ENCODE results near the gene NAGLU. TPM values are rescaled to one million over a fixed set of nuclear protein-coding genes. Genes with fewer than 3 reads are reported as not detected.

NAGLU gene
- total and polyA plus RNA-seq, 2 experiments from 2014 or later = 12.0 to 31.2 TPM

GRCh38 chr17:42568341-42569111, 32.5 kb downstream of the NAGLU start:
- Histone ChIP-seq H3K36me3 (ENCODE audit: insufficient read depth) (peaks cover 33% of the 10 kb centered on the region), H3K27ac (ENCODE audit: low read depth) (no peak overlapping the region), H3K4me2 (no peak overlapping the region), H3F3A (replicated peaks; ENCODE audit: low read depth) (peaks cover 50% of the 10 kb centered on the region), H3K27me3 (ENCODE audit: insufficient read depth) (no peaks in the 10 kb centered on the region), H3K4me3 (no peak overlapping the region), H3K79me2 (replicated peaks; ENCODE audit: insufficient read depth) (peaks cover 16% of the 10 kb centered on the region), H4K20me1 (replicated peaks; ENCODE audit: insufficient read depth) (peaks cover 10% of the 10 kb centered on the region), H3K9me2 (ENCODE audit: insufficient read depth) (no peaks in the 10 kb centered on the region), H2AFZ (no peak overlapping the region), H3K4me1 (ENCODE audit: insufficient read depth) (peaks cover 11% of the 10 kb centered on the region)
- Mint-ChIP-seq H3K9me3 (no peaks in the 10 kb centered on the region), H3K27ac (no peak overlapping the region; the same call in 1 of the 2 replicates), H3K36me3 (ENCODE audit: low read depth) (peaks cover 77% of the 10 kb centered on the region), H3K4me1 (peaks cover 13% of the 10 kb centered on the region), H3K4me3 (peak overlapping the region; percentile 97; the same call in 2 of the 3 replicates), H3K27me3 (ENCODE audit: insufficient read depth, low read depth, poor library complexity) (peaks cover 10% of the 10 kb centered on the region)
- DNase-seq (ENCODE audit: low spot score) (no peak), ATAC-seq (no peak)
- TF ChIP-seq ZNF114 (CRISPR knock-in tag; IDR thresholded peaks at IDR 0.05) = no peak

GRCh38 chr17:42571435-42572225, 35.6 kb downstream of the NAGLU start:
- Histone ChIP-seq H3K79me2 (replicated peaks; ENCODE audit: insufficient read depth) (peaks cover 26% of the 10 kb centered on the region), H3K4me2 (no peak overlapping the region), H3K9me2 (ENCODE audit: insufficient read depth) (no peaks in the 10 kb centered on the region), H3K36me3 (ENCODE audit: insufficient read depth) (peaks cover 41% of the 10 kb centered on the region), H3K27ac (ENCODE audit: low read depth) (no peak overlapping the region), H2AFZ (no peak overlapping the region), H3K4me1 (ENCODE audit: insufficient read depth) (peaks cover 9% of the 10 kb centered on the region), H3K27me3 (ENCODE audit: insufficient read depth) (no peaks in the 10 kb centered on the region), H3K4me3 (no peak overlapping the region), H4K20me1 (replicated peaks; ENCODE audit: insufficient read depth) (peaks cover 14% of the 10 kb centered on the region), H3F3A (replicated peaks; ENCODE audit: low read depth) (peaks cover 57% of the 10 kb centered on the region)
- DNase-seq (ENCODE audit: low spot score) (no peak), ATAC-seq (no peak)
- Mint-ChIP-seq H3K27me3 (ENCODE audit: insufficient read depth, low read depth, poor library complexity) (peaks cover 7% of the 10 kb centered on the region), H3K9me3 (no peaks in the 10 kb centered on the region), H3K4me3 (no peak overlapping the region), H3K36me3 (ENCODE audit: low read depth) (peaks cover 80% of the 10 kb centered on the region), H3K27ac (no peak overlapping the region), H3K4me1 (peaks cover 15% of the 10 kb centered on the region)
- TF ChIP-seq NANOG (IDR thresholded peaks at IDR 0.05; ENCODE audit: borderline replicate concordance) = no peak

- Histone ChIP-seq H3K4me1 (ENCODE audit: insufficient read depth) (peaks cover 8% of the 10 kb centered on the region), H3K4me2 (no peak overlapping the region), H3K27me3 (ENCODE audit: insufficient read depth) (no peaks in the 10 kb centered on the region), H3K36me3 (ENCODE audit: insufficient read depth) (peaks cover 41% of the 10 kb centered on the region), H4K20me1 (replicated peaks; ENCODE audit: insufficient read depth) (peaks cover 14% of the 10 kb centered on the region), H3K4me3 (no peak overlapping the region), H3K79me2 (replicated peaks; ENCODE audit: insufficient read depth) (peaks cover 22% of the 10 kb centered on the region), H3F3A (replicated peaks; ENCODE audit: low read depth) (peaks cover 60% of the 10 kb centered on the region), H3K9me2 (ENCODE audit: insufficient read depth) (no peaks in the 10 kb centered on the region), H3K27ac (ENCODE audit: low read depth) (no peak overlapping the region), H2AFZ (no peak overlapping the region)
- ATAC-seq = no peak
- Mint-ChIP-seq H3K27me3 (ENCODE audit: insufficient read depth, low read depth, poor library complexity) (peaks cover 10% of the 10 kb centered on the region), H3K4me1 (peaks cover 13% of the 10 kb centered on the region), H3K36me3 (ENCODE audit: low read depth) (peaks cover 82% of the 10 kb centered on the region), H3K4me3 (no peak overlapping the region; the same call in 2 of the 3 replicates), H3K9me3 (no peaks in the 10 kb centered on the region), H3K27ac (peak overlapping the region; percentile 82)
- no peak for DNase-seq (ENCODE audit: low spot score)
- TF ChIP-seq STAT1 (IDR thresholded peaks at IDR 0.05; ENCODE audit: unreplicated experiment) (no peak), ZNF114 (CRISPR knock-in tag; IDR thresholded peaks at IDR 0.05) (no peak), CREB1 (CRISPR knock-in tag; IDR thresholded peaks at IDR 0.05; ENCODE audit: low read depth) (no peak), ZNF462 (CRISPR knock-in tag; IDR thresholded peaks at IDR 0.05) (no peak), ZNF331 (CRISPR knock-in tag; IDR thresholded peaks at IDR 0.05; ENCODE audit: low read depth) (no peak)
Measured at GRCh38 chr17:42573095-42573494, 37.1 kb downstream of the NAGLU start.
